ENCODE measurements around the gene ATP6V1G1.
"Not testable (repeated sequence)": the region's sequence is repeated elsewhere in the genome, so short reads cannot be mapped to it uniquely, and the experiment has no call there.

- not testable (repeated sequence) for TF ChIP-seq POLR2A, CTCF (IDR thresholded peaks at IDR 0.05)
Observed at GRCh38 chr9:114601787-114602186, 14.2 kb downstream of the ATP6V1G1 start.

All from lower leg skin (tissue), 3 donors.